HL-60 (cell line): ENCODE measurements around the gene RAB40AL.

Experiments used
- DNase-seq, 2 experiments: peaks; one replicate each; pipeline ENCODE4 v3.0.0-alpha.2; 2010 to 2020; ENCODE audit warnings: low read depth in 1 of 2, low spot score in 1 of 2
- H3K27ac ChIP-seq: fragments of 250-450 bp; sonication (Bioruptor Pico); replicated peaks from 2 replicates; pipeline ENCODE4 v1.5.1; 2020; ENCODE audit warnings: mild to moderate bottlenecking, moderate library complexity
- H3K27me3 ChIP-seq: fragments of 250-450 bp; sonication (Bioruptor Pico); 2 replicates; pipeline ENCODE4 v1.5.1; 2021; ENCODE audit warnings: mild to moderate bottlenecking, moderate library complexity; ENCODE audit not compliant: insufficient read depth, poor library complexity, severe bottlenecking
- H3K4me3 ChIP-seq: replicated peaks from 2 replicates; pipeline ENCODE4 v1.5.1; 2011; ENCODE audit warnings: mild to moderate bottlenecking, control low read depth, low read length; ENCODE audit not compliant: insufficient read depth
- GABPA ChIP-seq: IDR thresholded peaks from 2 replicates; pipeline ENCODE4 v1.6.1; 2012; ENCODE audit warnings: low read depth
- POLR2AphosphoS5 ChIP-seq: IDR thresholded peaks from 2 replicates; pipeline ENCODE4 v1.6.1; 2012; ENCODE audit warnings: low read depth
- SPI1 ChIP-seq: IDR thresholded peaks from 2 replicates; pipeline ENCODE4 v1.6.1; 2012; ENCODE audit warnings: low read depth, mild to moderate bottlenecking, borderline replicate concordance
- TF ChIP-seq, protein P1 (sequence below): IDR thresholded peaks from one replicate; pipeline ENCODE4 v1.5.1; 2011; ENCODE audit warnings: low read length, control low read depth, inconsistent platforms; ENCODE audit not compliant: insufficient read depth
- TF ChIP-seq, protein P2 (sequence below): IDR thresholded peaks from 2 replicates; pipeline ENCODE4 v1.6.1; 2012; ENCODE audit warnings: low read depth; ENCODE audit not compliant: insufficient replicate concordance

The RAB40AL gene

DNA sequence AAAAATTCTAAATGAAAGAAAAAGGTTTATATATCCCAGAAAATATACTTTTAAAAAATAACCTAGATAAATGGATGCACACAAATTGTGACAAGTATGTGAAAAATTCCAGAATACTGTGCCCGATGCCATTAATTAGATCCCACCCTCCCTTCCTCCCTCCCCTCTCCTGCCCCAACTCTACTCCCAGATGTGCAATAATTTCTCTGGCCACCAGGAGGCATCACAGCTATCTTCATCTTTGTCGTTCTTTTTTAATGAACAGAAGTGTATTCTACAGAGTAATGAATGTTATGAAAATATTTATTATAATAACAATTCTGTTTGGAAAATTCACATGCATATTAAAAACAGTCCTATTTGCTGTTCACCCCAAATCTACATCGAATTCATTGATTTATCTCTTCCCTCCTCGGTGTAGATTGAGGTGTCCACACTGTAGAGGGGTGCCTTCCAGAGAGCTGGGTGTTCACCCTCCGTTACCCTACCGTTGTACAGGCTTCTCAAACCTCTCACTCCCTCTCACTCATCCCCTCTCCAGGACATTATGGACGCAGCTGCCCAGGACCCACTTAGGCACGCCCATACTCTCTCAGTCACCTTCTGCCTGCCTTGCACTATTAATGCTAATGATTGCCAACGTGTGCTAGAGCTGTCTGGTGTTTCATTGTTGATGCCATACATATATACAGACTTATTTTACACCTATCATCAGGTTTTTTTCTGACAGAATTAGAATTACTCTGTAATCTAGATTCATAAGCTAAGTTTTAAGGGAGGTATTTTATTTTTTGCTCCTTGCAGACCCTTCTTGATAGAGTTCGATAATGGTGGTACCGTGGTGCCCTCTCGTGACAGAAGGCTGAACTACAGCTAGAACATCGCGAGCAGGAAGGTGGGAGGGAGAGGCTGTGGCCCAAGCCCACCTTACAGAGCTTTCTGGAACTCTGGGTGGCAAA is 14.1 kb downstream of the RAB40AL start:
- H3K27ac ChIP-seq, result peak overlapping the region; percentile 58
- H3K4me3 ChIP-seq, result peak overlapping the region; percentile 36
- TF ChIP-seq GABPA, result no peak
- TF ChIP-seq, protein P1, sequence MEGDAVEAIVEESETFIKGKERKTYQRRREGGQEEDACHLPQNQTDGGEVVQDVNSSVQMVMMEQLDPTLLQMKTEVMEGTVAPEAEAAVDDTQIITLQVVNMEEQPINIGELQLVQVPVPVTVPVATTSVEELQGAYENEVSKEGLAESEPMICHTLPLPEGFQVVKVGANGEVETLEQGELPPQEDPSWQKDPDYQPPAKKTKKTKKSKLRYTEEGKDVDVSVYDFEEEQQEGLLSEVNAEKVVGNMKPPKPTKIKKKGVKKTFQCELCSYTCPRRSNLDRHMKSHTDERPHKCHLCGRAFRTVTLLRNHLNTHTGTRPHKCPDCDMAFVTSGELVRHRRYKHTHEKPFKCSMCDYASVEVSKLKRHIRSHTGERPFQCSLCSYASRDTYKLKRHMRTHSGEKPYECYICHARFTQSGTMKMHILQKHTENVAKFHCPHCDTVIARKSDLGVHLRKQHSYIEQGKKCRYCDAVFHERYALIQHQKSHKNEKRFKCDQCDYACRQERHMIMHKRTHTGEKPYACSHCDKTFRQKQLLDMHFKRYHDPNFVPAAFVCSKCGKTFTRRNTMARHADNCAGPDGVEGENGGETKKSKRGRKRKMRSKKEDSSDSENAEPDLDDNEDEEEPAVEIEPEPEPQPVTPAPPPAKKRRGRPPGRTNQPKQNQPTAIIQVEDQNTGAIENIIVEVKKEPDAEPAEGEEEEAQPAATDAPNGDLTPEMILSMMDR, result peak; percentile 61
- DNase-seq, result peak; percentile 28 to 74
- H3K27me3 ChIP-seq, result no peaks in the 10 kb centered on the region

DNA sequence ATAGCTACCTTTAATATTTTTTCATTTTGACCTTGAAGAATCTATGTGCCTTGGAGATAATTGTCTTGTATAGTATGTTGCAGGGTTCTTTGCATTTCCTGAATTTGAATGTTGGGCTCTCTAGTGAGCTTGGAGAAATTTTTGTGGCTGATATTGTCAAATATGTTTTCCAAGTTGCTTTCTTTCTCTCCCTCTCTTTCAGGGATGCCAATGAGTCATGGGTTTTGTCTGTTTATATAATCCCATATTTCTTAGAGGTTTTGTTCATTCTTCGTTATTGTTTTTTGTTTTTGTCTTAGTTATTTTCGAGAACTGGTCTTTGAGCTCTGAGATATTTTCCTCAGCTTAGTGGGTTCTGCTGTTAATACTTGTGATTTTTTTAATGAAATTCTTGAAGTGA is 20.7 kb downstream of the RAB40AL start:
- no peak overlapping the region for H3K4me3 ChIP-seq
- DNase-seq, result no peak

DNA sequence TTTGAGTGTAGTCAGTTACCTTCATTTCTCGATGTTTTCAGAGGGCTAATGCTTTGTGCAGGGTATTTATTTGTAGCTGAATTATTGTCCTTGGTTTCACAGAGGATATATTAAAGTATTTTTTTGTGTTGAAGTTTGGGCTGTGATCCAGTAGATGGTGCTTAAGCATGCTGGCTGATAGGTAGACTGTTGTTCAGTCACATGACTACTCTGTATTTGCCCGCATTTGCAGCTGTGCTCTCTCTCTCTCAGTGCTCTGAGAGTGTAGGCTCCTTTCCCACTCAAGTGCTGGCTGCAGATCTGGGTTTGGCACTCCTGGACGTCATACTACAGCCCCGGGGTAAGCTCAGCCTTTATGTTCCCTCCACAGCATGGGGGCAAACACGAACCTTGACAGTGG is 21.7 kb downstream of the RAB40AL start:
- DNase-seq, result peak in 1 of 2 experiments; percentile 76
- Histone ChIP-seq H3K27me3 (no peaks in the 10 kb centered on the region), H3K27ac (peak overlapping the region; percentile 84), H3K4me3 (peak overlapping the region; percentile 14)
- TF ChIP-seq, protein P2, sequence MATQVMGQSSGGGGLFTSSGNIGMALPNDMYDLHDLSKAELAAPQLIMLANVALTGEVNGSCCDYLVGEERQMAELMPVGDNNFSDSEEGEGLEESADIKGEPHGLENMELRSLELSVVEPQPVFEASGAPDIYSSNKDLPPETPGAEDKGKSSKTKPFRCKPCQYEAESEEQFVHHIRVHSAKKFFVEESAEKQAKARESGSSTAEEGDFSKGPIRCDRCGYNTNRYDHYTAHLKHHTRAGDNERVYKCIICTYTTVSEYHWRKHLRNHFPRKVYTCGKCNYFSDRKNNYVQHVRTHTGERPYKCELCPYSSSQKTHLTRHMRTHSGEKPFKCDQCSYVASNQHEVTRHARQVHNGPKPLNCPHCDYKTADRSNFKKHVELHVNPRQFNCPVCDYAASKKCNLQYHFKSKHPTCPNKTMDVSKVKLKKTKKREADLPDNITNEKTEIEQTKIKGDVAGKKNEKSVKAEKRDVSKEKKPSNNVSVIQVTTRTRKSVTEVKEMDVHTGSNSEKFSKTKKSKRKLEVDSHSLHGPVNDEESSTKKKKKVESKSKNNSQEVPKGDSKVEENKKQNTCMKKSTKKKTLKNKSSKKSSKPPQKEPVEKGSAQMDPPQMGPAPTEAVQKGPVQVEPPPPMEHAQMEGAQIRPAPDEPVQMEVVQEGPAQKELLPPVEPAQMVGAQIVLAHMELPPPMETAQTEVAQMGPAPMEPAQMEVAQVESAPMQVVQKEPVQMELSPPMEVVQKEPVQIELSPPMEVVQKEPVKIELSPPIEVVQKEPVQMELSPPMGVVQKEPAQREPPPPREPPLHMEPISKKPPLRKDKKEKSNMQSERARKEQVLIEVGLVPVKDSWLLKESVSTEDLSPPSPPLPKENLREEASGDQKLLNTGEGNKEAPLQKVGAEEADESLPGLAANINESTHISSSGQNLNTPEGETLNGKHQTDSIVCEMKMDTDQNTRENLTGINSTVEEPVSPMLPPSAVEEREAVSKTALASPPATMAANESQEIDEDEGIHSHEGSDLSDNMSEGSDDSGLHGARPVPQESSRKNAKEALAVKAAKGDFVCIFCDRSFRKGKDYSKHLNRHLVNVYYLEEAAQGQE, result no peak

More for the DNA sequence above, 20.7 kb downstream of the RAB40AL start:
- no peaks in the 10 kb centered on the region for H3K27me3 ChIP-seq
- no peak overlapping the region for H3K27ac ChIP-seq
- TF ChIP-seq SPI1 (no peak), GABPA (no peak), POLR2AphosphoS5 (no peak)
- TF ChIP-seq, protein P1, result no peak
- TF ChIP-seq, protein P2, result no peak

DNA sequence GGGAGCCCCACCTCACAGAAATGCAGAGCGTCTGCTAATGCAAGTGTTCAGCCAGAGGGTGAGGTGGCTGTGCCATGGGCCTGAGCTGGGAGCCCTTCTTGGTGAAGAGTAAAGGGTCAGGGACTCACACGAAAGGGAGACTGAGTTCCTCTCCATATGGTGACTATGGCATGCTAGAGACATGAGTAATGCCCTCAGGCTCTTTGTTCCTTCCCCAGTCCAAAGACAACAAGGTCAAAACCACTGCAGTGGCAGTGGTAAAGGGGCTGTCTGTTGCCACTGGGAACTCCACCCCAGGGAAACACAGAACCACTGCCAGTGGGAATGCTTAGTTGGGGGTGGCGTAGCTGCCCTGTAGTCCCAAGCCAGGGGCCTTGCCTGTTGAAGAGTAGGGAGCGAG is 22.4 kb downstream of the RAB40AL start:
- 0 out of 2 replicates have a peak, but pooled peaks have one; percentile 16 for TF ChIP-seq POLR2AphosphoS5
- TF ChIP-seq SPI1, result no peak
- peak in 1 of 2 experiments; percentile 16 for DNase-seq
- H3K27ac ChIP-seq, result peak overlapping the region; percentile 84
- no peak overlapping the region; the same call in 1 of the 2 replicates for H3K4me3 ChIP-seq
- H3K27me3 ChIP-seq, result no peaks in the 10 kb centered on the region

DNA sequence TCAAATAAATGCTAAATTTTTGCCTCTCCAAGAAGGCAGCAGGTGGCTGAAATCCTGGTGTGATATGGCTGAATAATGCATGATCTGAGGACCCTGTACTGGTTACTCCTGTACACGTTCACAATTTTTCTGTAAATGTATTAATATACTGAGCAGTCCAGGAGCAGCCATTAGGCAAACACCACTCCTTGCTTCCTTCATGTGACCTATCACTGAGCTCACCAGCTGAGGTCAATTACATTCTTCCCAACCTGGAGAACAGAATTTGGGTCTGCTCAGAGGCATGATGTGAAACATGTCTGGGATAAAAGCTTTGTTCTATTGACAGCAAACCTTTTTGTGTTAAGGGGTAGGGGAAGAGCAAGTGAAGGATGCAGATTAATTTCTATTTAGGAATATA is 26.9 kb downstream of the RAB40AL start:
- Histone ChIP-seq H3K4me3 (no peak overlapping the region), H3K27ac (peak overlapping the region; percentile 84), H3K27me3 (no peaks in the 10 kb centered on the region)
- no peak for DNase-seq
- TF ChIP-seq GABPA (no peak), POLR2AphosphoS5 (no peak), SPI1 (no peak)
- TF ChIP-seq, protein P1, result no peak
- TF ChIP-seq, protein P2, result no peak
